Coronary artery (tissue), 2 donors: ENCODE data around the gene LINS1.

Experiments
- DNase-seq: peaks from one replicate; pipeline ENCODE4 v3.0.0-alpha.2; 2017; ENCODE audit warnings: low spot score
- H3K27ac ChIP-seq, 2 donors: fragments of 200-600 bp; sonication (generic); one replicate each; pipeline ENCODE4 v1.5.1; 2016 to 2019
- H3K4me3 ChIP-seq: fragments of 200-600 bp; sonication (generic); 2 replicates; pipeline ENCODE4 v1.5.1; 2016; ENCODE audit warnings: mild to moderate bottlenecking, moderate library complexity
- TF ChIP-seq, protein P1 (sequence below): fragments of 200-600 bp; sonication (generic); IDR thresholded peaks from one replicate; pipeline ENCODE4 v1.5.1; 2019; ENCODE audit warnings: antibody characterized with exemption

The LINS1 gene, protein sequence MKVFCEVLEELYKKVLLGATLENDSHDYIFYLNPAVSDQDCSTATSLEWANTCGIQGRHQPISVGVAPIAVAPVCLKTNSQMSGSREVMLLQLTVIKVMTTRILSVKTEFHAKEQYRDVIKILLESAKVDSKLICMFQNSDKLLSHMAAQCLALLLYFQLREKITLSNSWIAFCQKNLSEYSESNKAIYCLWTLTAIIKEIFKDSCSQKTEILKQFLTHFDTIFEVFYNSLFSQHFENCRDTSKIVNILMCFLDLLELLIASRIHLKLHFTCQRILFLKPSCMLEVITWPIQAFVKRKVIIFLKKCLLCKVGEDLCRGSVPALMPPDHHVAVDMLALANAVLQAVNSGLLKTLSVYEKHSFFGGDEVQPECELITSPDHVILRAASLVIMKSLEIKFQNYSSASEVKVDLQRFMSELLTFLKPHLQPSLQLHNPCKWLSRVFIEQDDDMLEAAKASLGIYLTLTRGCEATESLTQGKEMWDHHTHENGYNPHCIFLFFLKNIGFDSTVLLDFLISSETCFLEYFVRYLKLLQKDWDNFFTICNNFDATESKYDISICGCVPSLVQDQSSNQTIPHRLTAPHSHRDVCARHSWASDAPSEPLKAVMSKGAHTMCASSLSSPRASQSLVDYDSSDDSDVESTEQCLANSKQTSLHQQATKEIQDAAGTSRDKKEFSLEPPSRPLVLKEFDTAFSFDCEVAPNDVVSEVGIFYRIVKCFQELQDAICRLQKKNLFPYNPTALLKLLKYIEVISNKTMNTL

DNA sequence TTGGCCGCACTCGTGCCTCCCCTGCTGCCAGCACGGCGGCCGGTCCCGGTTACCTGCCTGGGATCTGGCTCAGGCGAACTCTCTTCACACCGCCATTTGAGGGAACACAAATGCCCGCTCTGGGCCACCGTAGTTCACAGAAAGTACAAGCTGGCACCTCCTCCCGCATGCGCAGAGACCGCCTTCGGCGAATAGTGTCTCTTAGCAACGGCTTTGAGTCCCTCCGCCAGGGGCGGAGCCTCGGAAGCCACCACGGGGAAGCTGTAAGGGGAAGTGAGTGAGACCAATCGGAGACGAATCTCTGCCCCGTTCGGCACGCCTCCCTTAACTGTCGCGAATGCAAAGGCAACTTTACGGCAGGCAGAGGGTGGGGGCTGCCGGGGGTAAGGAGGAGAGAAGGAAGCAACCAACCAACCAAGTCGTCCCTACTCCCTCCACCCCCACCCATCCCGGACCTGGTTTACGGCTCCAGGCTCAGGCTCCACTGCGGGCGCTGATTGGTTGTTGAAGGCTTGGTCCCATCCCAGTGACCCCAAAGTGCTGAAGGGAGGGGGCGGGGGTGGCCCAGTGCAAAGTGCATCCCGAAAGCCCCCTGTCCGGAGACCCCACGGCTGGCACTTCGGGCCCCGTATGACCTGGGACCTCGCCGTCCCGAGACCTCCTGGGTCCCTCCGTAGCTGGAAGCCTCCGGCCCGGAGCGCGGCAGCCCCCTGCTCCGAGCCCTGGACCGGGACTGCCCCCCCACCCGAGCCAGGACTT, at the start of gene LINS1, which contains the start of gene ASB7:
Gene LINS1, minus strand, starts transcription at position 121 of the 759 bp plus-strand sequence. CDS start 21,342 bp downstream, outside the sequence.
Gene ASB7, plus strand, starts transcription at position 526 of the 759 bp plus-strand sequence. CDS start 9,628 bp downstream, outside the sequence.
- TF ChIP-seq, protein P1, sequence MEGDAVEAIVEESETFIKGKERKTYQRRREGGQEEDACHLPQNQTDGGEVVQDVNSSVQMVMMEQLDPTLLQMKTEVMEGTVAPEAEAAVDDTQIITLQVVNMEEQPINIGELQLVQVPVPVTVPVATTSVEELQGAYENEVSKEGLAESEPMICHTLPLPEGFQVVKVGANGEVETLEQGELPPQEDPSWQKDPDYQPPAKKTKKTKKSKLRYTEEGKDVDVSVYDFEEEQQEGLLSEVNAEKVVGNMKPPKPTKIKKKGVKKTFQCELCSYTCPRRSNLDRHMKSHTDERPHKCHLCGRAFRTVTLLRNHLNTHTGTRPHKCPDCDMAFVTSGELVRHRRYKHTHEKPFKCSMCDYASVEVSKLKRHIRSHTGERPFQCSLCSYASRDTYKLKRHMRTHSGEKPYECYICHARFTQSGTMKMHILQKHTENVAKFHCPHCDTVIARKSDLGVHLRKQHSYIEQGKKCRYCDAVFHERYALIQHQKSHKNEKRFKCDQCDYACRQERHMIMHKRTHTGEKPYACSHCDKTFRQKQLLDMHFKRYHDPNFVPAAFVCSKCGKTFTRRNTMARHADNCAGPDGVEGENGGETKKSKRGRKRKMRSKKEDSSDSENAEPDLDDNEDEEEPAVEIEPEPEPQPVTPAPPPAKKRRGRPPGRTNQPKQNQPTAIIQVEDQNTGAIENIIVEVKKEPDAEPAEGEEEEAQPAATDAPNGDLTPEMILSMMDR = no peak
- peak; percentile 100 for DNase-seq
- peak within 1 kb of the TSS; percentile 69 to 92 for H3K27ac ChIP-seq
- peak within 1 kb of the TSS; percentile 98 for H3K4me3 ChIP-seq

DNA sequence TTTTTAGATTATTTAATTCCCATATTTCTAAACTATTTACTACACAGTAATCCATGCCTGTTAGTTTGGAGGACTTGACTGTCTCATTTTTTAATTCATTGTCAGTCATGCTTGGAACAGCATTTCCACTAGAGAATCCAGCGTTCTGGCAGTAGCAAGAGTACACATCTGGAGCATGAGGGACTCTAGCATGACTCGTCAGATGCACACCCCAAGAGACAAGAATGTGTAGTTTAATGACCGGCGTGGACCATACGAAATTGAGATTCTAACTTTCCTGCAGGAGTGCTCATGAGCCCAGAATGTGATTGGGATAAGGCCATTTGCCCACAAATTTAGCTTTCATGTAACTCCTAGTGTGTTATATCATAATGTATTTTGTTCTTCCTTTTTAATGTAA, 49.3 kb upstream of the LINS1 start:
- Histone ChIP-seq H3K4me3 (no peak overlapping the region), H3K27ac (no peak overlapping the region)
- no peak for DNase-seq
- TF ChIP-seq, protein P1 = no peak

DNA sequence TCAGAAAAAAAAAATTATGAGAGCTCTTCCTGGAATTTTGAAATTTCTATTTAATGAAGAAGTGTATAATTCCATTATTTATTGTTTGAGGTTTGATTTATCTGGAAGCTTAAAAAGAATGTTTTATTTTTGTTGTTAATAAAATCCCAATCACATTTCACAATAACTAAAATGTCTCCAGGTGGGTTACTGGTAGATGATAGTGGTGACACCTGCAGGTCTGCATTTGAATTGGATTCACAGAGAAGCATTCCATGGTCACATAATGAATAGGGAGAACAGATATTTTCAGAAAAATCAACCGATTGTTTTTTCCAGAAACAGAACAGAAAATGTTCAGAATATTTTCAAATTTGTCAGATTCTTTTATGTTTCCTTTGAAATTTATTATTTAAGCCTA, 48.7 kb upstream of the LINS1 start:
- TF ChIP-seq, protein P1 = no peak
- no peak for DNase-seq
- H3K4me3 ChIP-seq = no peak overlapping the region
- H3K27ac ChIP-seq = no peak overlapping the region

DNA sequence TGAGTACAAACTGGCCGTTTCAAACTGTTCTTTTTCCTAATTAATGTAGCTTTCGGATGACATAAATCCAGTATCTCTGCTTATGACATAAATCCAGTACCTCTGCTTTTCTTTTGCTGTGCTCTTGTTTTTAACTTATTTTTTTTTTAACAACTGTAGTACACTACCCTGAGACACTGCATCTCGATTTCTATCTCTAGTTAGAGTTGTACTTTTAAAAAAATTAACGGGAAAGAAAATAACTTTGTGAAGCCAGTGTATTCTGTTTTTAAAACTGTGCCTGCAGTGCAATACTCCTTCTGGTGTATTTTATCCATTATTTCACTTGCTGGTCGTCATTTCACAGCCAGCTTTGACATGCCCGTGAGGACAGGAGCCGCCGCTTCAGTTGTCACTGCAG, 47.0 kb upstream of the LINS1 start:
- no peak overlapping the region for H3K27ac ChIP-seq
- H3K4me3 ChIP-seq = no peak overlapping the region
- DNase-seq = no peak
- TF ChIP-seq, protein P1 = no peak

DNA sequence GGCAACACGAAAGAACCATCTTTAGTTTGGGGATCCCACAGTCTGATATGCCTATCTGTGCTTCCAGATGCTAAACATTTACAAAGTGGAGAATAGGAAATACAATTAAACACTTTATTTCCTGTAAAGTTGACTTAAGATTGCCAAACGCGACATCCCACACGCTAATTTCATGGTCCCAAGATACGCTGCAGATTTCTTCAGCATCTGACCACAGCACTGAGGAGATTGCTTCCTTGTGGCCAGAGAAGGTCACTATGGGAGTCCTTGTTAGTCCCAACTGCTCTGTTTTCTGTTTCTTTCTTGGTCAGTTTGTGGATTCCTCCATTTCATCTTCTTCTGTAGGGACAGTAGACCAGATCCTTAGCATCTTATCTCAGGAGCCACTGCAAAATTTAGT, 43.7 kb upstream of the LINS1 start:
- no peak for DNase-seq
- Histone ChIP-seq H3K4me3 (no peak overlapping the region), H3K27ac (no peak overlapping the region)
- TF ChIP-seq, protein P1 = no peak

DNA sequence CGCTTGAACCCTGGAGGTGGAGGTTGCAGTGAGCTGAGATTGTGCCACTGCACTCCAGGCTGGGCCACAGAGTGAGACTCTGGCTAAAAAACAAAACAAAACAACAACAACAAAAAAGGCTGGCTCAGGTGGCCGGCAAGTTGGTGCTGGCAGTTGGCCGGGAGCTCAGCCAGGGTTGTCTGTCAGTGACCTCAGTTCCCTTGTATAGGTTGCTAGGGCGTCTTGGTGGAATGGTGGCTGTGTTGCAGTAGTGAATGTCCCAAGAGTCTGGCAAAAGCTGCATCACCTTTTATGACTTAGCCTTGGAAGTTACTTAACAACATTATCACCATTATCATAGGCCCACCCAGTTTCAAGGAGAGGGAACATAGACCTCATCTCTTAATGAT, 41.0 kb upstream of the LINS1 start:
- no peak overlapping the region for H3K27ac ChIP-seq
- TF ChIP-seq, protein P1 = no peak
- H3K4me3 ChIP-seq = no peak overlapping the region
- DNase-seq = no peak
